Stimulated activated CD4-positive, alpha-beta T cell treated with anti-CD3 and anti-CD28 coated beads, Interleukin-1b, Interleukin-23, amount 100 ng/mL, for 1 hour (primary cell): ENCODE measurements around the gene BRD3.

Experiments
- DNase-seq, 2 donors: peaks; one replicate each; pipeline ENCODE4 v3.0.0-alpha.2; 2020; ENCODE audit warnings: low read depth in 2 of 2

Gene BRD3

GRCh38 chr9:134054891-134055811, 12.7 kb downstream of the BRD3 start:
- DNase-seq, result no peak

- no peak for DNase-seq
Observed at GRCh38 chr9:134053941-134054761, 13.7 kb downstream of the BRD3 start.

DNA sequence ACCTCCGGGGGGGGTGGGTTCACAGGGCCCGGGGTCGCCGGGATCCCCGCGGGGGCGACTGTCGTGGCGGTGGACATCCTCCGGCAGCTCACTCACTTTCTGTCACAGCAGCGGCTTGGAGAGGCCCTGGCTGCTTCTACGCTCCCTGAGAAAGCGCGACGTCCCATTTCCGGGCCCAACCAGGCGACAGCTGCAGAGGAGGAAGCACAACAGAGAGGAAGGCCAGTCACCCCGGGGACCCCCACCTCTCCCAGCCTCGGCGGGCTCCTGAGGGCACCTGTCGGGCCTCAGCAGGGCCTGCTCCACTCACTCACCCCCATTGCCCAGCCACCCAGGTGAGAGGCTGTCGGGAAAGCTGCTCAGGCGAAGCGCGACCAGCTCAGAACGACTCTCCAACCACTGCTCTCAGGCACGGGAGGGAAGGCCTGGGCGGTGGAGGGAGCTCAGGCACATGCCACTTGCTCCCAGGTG, 14.4 kb downstream of the BRD3 start:
- DNase-seq, result no peak

DNA sequence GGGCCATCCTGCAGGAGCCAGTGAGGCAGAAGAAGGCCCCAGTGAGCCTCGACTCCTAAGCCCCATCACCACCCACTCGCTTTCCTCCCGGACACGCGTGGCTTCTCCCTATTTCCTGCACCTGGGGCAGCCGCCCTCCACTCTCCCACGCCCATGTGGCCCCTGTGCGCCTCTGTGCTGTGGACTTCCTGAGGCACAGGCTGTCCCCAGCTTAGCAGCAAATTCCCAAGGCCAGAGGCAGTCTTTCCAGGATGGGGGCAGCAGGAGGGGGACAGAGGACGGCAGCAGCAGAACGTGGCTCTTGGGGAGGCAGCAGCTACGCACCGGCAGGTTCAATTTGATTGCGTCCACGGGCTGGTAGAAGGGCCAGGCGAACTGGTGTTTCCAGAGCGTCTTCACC, 14.9 kb downstream of the BRD3 start:
- no peak for DNase-seq

DNA sequence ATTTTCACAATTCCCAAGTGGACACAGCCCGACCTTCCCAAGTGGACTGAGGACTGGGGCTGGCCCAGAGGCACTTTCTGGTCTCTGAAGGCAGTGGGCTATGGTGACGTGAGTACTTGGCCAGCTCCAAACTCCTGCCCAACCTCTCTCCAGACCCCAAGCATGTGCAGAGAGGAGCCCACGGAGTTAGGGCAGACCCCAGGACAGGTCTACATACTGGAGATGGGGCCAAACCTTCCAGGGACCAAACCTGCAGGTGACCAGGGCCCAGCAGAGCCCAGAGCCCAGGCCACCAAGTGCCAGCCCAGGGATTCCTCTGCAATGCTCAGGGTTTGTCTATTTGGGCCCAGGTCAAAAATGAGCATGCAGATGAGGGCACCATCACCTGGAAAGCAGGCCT, 15.3 kb downstream of the BRD3 start:
- DNase-seq, result no peak

DNA sequence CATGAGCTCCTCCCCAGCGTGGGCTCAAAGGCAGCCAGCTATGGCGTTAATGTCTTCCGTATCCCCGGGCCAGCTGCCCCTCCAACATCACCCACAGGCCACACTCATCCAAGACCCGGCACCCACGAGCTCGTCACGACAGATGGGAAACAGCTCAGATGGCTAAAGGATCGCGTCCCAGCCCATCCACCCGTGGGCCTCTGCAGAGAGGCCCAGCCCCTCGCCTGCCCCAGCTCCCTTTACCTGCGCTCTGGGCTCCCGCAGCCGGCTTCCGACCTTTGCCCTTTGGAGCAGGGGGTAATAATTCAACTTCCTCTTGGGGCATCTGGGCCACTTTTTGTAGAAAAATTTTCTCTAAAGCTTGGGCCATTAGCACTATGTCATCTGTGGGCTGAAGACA, 16.5 kb downstream of the BRD3 start:
- no peak for DNase-seq

- no peak for DNase-seq
Observed at GRCh38 chr9:134050726-134051125, 17.1 kb downstream of the BRD3 start.

GRCh38 chr9:134049772-134050588, 17.8 kb downstream of the BRD3 start:
- DNase-seq, result no peak

DNA sequence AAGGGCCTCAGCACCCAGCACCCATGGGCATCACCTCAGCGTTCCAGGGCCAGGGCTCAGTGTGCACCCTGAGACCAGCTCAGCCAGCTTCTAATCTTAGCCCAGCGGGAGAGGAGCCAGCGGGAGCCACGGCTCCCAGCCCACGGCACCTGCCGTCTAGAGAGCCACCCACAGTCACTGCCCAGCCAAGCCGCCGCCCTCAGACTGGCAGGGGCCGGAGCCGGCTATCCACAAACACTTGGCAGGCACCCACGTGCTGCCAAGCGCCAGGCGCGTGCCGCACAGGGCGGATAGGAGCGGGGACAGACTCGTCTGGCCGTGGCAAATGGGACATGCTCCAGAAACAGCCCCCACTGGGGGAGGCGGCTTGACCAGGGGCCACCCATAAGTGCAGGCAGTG, 18.6 kb downstream of the BRD3 start:
- no peak for DNase-seq

- no peak for DNase-seq
Observed at GRCh38 chr9:134048582-134048968, 19.3 kb downstream of the BRD3 start.

GRCh38 chr9:134047868-134048581, 19.8 kb downstream of the BRD3 start:
- no peak for DNase-seq

GRCh38 chr9:134046894-134047681, 20.7 kb downstream of the BRD3 start:
- no peak for DNase-seq

GRCh38 chr9:134045841-134046544, 21.8 kb downstream of the BRD3 start:
- DNase-seq, result no peak

DNA sequence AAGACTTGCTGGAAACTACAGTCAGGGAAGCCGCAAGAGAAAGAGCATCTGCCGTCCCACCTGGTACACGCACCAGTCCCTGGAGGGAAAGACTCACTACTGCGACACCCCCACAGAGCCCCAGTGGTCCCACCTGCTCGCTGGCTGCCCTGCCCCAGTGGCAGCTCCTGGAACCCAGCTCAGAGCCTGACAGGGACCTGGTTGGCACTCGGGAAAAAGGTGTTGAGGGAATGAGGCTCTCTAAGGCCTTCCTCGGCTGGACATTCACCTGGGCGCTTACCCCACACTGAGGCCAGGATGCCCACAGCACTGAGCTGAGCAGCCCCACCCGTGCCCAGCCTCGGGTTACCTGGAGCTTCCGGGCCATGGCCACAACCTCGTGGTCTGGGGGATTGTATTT, 22.9 kb downstream of the BRD3 start:
- DNase-seq, result no peak

DNA sequence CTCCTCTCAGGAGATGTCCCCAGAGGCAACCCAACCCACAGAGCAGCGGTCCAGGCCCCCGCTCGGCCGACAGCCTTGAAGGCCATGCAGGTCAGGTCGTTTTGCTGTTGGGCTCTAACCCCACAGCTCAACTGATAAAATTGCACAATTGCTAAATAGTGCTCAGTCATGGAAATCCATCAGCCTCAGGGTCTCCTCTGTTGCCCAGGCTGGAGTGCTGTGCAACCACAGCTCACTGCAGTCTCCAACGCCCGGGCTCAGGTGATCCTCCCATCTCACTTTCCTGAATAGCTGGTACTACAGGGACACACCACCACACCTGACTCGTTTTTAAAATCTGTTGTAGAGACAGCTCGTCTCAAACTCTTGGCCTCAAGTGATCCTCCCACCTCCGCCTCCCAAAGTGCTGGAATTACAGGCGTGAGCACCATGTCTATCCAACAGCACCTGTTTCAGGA, 24.3 kb downstream of the BRD3 start:
- no peak for DNase-seq

DNA sequence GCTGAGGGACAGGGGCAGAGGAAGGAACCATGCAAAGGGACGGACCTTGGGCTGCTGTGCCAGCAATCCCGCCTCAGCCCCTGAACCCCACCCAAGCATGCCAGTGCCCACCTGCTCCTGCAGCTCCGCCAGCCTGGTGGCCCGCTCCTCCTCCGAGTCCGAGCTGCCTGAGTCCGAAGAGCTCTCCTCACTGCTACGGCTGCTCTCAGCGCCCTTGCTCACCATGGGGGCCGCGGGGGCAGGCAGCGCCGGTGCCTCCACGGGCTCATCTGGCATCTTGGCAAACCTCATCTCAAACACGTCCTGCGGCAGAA, 26.2 kb downstream of the BRD3 start:
- no peak for DNase-seq

DNA sequence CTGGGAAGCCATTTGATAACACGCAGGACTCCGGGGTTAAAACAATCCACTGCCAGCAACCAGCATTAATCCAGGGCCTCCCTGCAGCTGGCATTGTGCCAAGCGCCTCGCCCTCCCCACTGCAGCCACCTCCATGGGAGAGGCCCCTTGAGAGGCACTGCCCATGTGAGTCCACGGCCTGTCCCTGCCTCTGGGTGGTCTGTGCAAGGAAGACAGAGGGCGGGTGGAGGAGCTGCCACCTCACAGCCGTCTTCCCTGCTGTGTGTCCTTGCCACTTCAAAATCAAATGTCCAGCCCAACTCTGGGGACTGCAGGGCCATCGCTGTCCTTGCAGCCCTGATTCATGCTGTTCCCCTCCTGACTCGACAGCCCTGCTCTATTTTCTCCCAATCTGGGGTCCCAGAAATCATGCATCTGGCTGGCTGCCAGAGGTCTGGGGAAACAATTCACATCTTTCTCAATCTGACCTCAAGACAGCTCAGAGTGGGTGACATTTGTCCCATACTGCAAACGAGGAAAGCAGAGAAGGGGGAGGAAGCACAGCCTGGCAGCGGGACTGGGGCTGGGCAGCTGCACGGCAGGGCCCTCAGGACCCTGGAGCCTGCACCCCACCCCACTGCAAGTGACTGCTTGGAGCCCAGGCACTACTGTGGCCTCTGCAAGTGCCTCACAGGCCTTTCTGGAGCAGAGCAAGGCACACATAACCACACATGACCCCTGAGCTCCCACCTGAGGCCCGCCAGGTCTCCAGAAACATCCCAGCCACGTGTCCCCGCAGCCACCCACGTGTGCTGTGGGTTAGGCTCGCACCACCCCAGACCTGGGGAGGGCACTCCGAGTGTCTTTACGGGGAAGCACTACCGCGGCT, 26.8 kb downstream of the BRD3 start:
- no peak for DNase-seq

GRCh38 chr9:134040176-134040565, 27.7 kb downstream of the BRD3 start:
- DNase-seq, result no peak
